ENCODE measurements around the gene DIDO1.

DIDO1 gene

GRCh38 chr20:62966212-62967148, 40.2 kb upstream of the DIDO1 start:
- TF ChIP-seq, protein P1, sequence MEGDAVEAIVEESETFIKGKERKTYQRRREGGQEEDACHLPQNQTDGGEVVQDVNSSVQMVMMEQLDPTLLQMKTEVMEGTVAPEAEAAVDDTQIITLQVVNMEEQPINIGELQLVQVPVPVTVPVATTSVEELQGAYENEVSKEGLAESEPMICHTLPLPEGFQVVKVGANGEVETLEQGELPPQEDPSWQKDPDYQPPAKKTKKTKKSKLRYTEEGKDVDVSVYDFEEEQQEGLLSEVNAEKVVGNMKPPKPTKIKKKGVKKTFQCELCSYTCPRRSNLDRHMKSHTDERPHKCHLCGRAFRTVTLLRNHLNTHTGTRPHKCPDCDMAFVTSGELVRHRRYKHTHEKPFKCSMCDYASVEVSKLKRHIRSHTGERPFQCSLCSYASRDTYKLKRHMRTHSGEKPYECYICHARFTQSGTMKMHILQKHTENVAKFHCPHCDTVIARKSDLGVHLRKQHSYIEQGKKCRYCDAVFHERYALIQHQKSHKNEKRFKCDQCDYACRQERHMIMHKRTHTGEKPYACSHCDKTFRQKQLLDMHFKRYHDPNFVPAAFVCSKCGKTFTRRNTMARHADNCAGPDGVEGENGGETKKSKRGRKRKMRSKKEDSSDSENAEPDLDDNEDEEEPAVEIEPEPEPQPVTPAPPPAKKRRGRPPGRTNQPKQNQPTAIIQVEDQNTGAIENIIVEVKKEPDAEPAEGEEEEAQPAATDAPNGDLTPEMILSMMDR (IDR thresholded peaks at IDR 0.05; ENCODE audit: low read depth, low read length) = no peak
- H3K4me3 ChIP-seq (ENCODE audit: low read depth, low read length) = no peak overlapping the region

DNA sequence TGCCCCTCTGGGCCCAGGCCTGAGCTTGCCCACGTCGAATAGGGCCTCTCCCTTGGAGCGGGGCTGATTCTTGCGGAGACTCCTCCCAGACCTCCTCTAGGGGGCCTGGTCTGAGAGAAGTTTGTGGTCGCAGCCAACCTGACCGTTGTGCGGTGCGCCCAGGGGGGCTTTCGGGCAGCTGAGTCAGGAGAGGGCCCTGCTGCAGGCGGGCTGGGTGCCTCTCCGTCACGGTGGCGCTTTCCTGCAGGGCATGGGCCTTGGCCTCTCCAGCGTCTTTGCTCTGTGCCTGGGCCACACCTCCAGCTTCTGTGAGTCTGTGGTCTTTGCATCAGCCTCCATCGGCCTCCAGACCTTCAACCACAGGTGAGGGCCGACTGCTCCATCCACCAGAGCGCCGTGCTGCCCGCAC, 39.1 kb upstream of the DIDO1 start:
- TF ChIP-seq, protein P1 (IDR thresholded peaks at IDR 0.05; ENCODE audit: low read depth, low read length) = no peak
- H3K4me3 ChIP-seq (ENCODE audit: low read depth, low read length) = no peak overlapping the region

DNA sequence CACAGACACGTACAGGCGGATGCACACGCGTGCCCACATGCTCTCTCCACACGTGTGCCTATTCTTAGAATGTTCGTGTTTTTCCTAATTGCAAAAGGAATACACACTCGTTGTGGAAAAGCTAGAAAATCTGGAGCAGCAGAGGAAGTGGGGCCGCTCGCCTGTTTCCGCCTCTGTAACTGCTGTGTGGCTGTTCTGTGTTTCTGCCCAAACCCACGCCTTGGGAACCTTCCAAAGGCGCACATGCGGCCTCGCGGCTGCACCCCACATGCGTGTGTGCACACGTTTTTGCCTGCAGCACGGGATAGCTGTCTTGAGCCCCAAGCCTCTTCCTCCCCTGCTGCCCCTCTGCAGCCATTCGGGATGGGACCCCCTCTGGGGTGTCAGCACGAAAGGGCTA, 38.4 kb upstream of the DIDO1 start:
- no peak overlapping the region for H3K4me3 ChIP-seq (ENCODE audit: low read depth, low read length)
- TF ChIP-seq, protein P1 (IDR thresholded peaks at IDR 0.05; ENCODE audit: low read depth, low read length) = no peak

GRCh38 chr20:62963614-62964397, 37.5 kb upstream of the DIDO1 start:
- no peak overlapping the region for H3K4me3 ChIP-seq (ENCODE audit: low read depth, low read length)
- TF ChIP-seq, protein P1 (IDR thresholded peaks at IDR 0.05; ENCODE audit: low read depth, low read length) = no peak

- no peak overlapping the region for H3K4me3 ChIP-seq (ENCODE audit: low read depth, low read length)
- TF ChIP-seq, protein P1 (IDR thresholded peaks at IDR 0.05; ENCODE audit: low read depth, low read length) = no peak
These were observed 36.7 kb upstream of the DIDO1 start for GRCh38 chr20:62962891-62963613.

GRCh38 chr20:62962221-62962879, 36.0 kb upstream of the DIDO1 start:
- TF ChIP-seq, protein P1 (IDR thresholded peaks at IDR 0.05; ENCODE audit: low read depth, low read length) = no peak
- H3K4me3 ChIP-seq (ENCODE audit: low read depth, low read length) = no peak overlapping the region
